CD4-positive, alpha-beta T cell treated with Interleukin-21 for 1 hour (primary cell): ENCODE measurements around the gene SEC24A.
A peak's percentile ranks its signal among the peaks of the same experiment; 100 is the strongest.
"Not testable (repeated sequence)": the region's sequence is repeated elsewhere in the genome, so short reads cannot be mapped to it uniquely, and the experiment has no call there.

Source experiments
- DNase-seq: peaks from one replicate; pipeline ENCODE4 v3.0.0-alpha.2; 2020

The SEC24A gene

DNA sequence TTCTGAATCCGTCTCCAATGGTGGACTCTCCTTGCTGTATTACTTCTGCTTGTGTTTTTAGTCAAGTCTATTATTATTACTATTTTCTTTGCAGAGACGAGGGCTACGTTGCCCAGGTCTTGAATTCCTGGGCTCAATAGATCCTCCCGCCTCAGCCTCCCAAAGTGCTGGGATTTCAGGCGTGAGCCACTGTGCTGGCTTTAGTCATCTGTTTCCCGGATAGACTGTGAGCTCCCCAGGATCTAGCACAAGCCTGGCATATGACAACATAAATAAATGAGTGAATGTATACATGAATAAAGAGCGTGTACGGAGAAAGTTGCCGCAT, 109.6 kb downstream of the SEC24A start:
- DNase-seq, result no peak

DNA sequence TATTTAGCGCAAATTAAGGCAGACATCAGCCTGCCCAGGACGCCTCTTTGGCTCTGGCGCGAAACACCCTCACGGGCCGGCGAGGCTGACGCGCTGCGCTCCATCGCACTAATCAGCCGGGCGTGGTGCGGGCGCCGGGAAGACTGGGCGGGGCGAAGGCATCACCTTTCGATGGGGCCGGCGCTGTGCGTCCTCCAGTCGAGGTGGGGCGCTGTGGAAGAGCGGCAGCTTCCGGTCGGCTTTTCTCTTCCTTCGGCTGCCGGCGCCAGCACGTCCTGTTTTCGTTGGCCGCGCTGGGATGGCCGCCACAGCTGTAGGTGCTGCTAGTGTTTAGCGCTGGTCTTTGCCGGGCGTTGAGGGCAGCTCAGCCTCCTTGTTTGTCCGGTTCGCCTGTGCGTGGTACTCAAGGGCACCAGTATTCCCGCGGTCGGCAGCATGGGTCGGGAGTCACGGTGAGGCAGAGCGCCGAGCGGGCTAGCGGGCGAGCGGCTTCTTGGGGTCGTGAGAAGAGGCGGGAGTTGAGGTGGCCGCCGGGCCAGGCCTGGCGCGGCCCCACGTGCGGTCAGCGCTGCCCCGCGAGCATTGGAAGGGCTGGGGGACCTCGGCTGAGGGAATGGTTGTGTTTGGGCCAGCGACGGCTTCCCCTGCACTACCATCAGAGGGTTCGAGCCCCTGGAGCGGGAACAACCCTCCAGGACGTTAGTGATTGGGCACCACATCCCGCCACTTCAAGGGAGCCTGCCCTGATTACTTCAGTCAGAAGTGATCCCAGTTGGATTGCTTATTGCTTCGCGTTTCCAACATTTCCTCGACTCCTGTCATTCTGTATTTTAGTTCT, 110.1 kb downstream of the SEC24A start, which contains the start of gene DDX46:
Gene DDX46, plus strand, starts transcription at position 276 of the 838 bp plus-strand sequence. Its CDS starts 160 bp downstream, at position 436.
- DNase-seq, result peak; percentile 94

DNA sequence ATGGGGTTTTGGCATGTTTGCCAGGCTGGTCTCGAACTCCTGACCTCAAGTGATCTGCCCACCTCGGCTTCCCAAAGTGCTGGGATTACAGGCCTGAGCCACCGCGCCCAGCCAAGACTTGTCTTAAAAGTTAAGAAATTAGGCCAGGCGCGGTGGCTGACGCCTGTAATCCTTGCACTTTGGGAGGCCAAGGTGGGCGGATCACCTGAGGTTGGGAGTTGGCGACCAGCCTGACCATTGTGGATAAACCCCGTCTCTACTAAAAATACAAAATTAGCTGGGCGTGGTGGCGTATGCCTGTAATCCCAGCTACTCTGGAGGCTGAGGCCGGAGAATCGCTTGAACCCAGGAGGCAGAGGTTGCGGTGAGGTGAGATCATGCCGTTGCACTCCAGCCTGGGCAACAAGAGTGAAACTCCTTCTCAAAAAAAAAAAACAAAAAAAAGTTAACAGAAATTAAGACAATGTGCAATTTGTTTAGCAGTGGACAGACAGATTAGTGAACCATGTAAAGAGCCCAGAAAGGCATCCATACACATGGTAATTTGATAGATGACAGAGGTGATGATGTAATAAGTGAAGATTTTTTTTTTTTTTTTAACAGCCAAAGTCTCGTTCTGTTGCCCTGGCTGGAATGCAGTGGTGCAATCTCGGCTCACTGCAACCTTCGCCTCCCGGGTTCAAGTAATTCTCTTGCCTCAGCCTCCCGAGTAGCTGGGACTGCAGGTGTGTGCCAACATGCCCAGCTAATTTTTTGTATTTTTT, 119.1 kb downstream of the SEC24A start:
- not testable (repeated sequence) for DNase-seq

DNA sequence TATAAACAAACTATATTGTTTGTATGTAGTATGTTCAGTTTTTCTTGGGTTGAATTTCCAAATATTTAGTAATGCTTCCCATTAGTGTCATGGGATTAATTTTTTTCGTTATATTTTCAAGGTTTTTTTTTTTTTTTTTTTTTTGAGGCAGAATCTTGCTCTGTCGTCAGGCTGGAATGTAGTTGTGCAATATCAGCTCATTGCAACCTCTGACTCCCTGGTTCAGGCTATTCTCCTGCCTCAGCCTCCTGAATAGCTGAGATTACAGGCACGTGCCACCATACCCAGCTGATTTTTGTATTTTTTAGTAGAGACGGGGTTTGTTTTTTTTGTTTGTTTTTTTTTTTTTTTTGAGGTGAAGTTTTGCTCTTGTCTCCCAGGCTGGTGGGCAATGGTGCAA, 120.6 kb downstream of the SEC24A start:
- no peak for DNase-seq

DNA sequence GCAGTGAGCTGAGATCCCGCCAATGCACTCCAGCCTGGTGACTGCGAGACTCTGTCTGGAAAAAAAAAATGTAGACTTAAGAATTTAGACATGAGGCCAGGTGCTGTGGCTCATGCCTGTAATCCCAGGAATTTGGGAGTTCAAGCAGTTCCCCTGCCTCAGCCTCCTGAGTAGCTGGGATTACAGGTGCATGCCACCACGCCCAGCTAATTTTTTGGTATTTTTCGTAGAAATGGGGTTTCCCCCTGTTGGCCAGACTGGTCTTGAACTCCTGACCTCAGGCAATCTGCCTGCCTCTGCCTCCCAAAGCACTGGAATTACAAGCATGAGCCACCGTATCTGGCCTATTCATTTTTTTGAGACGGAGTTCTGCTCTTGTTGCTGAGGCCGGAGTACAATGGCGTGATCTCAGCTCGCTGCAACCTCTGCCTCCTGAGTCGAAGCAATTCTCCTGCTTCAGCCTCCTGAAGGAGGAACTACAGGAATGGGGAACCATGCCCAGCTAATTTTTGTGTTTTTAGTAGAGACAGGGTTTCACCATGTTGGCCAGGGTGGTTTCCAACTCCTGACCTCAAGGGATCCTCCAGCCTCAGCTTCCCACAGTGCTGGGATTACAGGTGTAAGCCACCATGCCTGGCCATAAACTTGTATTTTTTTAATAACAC, 124.0 kb downstream of the SEC24A start:
- DNase-seq, result no peak

DNA sequence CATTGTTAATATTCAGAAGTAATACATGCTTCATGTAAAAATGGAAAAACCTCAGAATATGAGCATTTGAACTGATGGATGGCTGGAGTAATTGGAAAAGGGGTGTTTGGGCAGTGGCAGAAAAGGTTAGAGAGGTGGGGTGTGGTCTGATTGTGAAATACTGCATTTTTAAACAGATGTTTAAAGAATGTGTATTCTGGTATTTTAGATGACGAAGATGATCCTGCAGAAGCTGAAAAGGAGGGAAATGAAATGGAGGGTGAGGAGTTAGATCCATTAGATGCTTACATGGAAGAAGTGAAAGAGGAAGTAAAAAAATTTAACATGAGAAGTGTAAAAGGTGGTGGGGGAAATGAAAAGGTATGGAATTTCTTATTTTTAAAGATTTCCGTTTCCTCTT, 128.8 kb downstream of the SEC24A start:
- no peak for DNase-seq
